Adipocyte (in vitro differentiated cells): ENCODE results near the gene DCT.

Experiments used
- DNase-seq: peaks from one replicate; pipeline ENCODE4 v3.0.0-alpha.2; 2015; ENCODE audit warnings: low read depth
- H3K27me3 ChIP-seq: replicated peaks from 2 replicates; pipeline ENCODE4 v1.7.0; 2013; ENCODE audit warnings: mild to moderate bottlenecking, low read length, moderate library complexity; ENCODE audit not compliant: control insufficient read depth, insufficient read depth
- H3K36me3 ChIP-seq: 2 replicates; pipeline ENCODE4 v1.7.0; 2013; ENCODE audit warnings: low read length, mild to moderate bottlenecking, moderate library complexity; ENCODE audit not compliant: control insufficient read depth, insufficient read depth, severe bottlenecking
- H3K4me1 ChIP-seq: 2 replicates; pipeline ENCODE4 v1.7.0; 2013; ENCODE audit warnings: mild to moderate bottlenecking, low read length, moderate library complexity; ENCODE audit not compliant: control insufficient read depth, insufficient read depth
- H3K4me3 ChIP-seq: 2 replicates; pipeline ENCODE4 v1.7.0; 2013; ENCODE audit warnings: mild to moderate bottlenecking, low read length, moderate library complexity
- H3K9ac ChIP-seq: 2 replicates; pipeline ENCODE4 v1.7.0; 2013; ENCODE audit warnings: mild to moderate bottlenecking, low read length, moderate library complexity
- H3K9me3 ChIP-seq: 2 replicates; pipeline ENCODE4 v1.7.0; 2013; ENCODE audit warnings: mild to moderate bottlenecking, low read length, moderate library complexity; ENCODE audit not compliant: control insufficient read depth

The DCT gene

DNA sequence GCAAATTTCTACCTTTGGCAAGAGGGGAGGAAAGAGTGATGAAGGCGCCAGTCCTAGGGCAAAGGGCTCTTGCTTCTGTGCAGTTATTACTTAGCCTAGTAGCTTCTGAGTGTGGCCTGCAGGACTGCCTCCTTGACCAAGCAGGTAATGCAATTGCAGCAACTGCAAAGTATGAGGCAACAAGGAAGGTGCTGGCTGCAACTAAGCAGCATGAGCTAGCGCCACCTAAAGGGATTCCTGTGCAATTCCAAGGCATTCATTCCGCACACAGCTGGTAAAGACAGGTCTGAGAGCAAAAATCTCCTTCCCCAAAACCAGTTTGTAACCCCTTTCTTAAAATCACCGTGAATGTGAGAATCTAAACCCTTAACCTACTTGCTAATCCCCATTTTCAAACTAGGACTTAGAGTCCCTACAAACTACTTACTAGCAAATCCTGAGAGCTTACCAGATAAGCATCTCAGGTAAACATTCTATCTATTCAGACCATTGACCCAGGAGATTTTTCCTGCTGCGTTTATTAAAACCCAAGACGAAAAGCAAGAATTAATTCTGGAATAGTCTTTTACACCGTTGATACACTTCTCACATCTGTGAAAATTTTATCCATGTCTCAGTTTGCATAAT is 62.9 kb downstream of the DCT start:
- no peaks in the 10 kb centered on the region for H3K27me3 ChIP-seq
- peaks cover 14% of the 10 kb centered on the region for H3K4me1 ChIP-seq
- H3K9ac ChIP-seq, result no peak overlapping the region
- H3K9me3 ChIP-seq, result peaks cover 6% of the 10 kb centered on the region
- peak; percentile 32 for DNase-seq
- no peaks in the 10 kb centered on the region for H3K36me3 ChIP-seq
- no peak overlapping the region for H3K4me3 ChIP-seq

- Histone ChIP-seq H3K27me3 (no peaks in the 10 kb centered on the region), H3K36me3 (no peaks in the 10 kb centered on the region)
- no peak for DNase-seq
Measured at GRCh38 chr13:94415500-94416237, 63.8 kb downstream of the DCT start.

GRCh38 chr13:94414708-94415107 is 64.8 kb downstream of the DCT start:
- H3K9me3 ChIP-seq, result no peaks in the 10 kb centered on the region
- DNase-seq, result no peak
- no peaks in the 10 kb centered on the region for H3K36me3 ChIP-seq
- no peak overlapping the region for H3K4me3 ChIP-seq
- H3K4me1 ChIP-seq, result peaks cover 11% of the 10 kb centered on the region
- no peak overlapping the region for H3K9ac ChIP-seq
- no peaks in the 10 kb centered on the region for H3K27me3 ChIP-seq

More at GRCh38 chr13:94415500-94416237, 63.8 kb downstream of the DCT start:
- no peak overlapping the region for H3K9ac ChIP-seq
- peaks cover 14% of the 10 kb centered on the region for H3K4me1 ChIP-seq
- H3K9me3 ChIP-seq, result no peaks in the 10 kb centered on the region
- H3K4me3 ChIP-seq, result no peak overlapping the region

- H3K4me3 ChIP-seq, result no peak overlapping the region
- H3K9ac ChIP-seq, result no peak overlapping the region
- no peaks in the 10 kb centered on the region for H3K36me3 ChIP-seq
- DNase-seq, result no peak
- H3K27me3 ChIP-seq, result no peaks in the 10 kb centered on the region
- no peaks in the 10 kb centered on the region for H3K9me3 ChIP-seq
- H3K4me1 ChIP-seq, result peaks cover 6% of the 10 kb centered on the region
Measured at GRCh38 chr13:94414141-94414540, 65.3 kb downstream of the DCT start.

DNA sequence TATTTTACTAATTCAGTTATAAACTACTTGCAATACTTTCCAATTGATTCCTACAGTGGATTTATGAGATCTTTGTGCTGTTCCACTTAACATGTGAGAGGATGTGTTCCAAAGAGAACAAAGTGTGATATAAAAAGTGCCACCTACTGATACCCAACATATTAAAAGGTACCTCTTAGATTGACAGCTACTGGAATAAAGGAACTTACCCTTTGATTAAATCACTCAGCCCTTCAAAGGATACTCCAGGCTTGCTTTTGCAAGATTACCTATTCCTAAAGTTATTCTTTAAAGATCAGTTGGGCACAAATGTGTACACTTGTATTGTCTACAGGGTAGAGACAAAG is 65.9 kb downstream of the DCT start:
- DNase-seq, result no peak
- Histone ChIP-seq H3K36me3 (no peaks in the 10 kb centered on the region), H3K9ac (no peak overlapping the region), H3K4me1 (peaks cover 6% of the 10 kb centered on the region), H3K27me3 (no peaks in the 10 kb centered on the region), H3K9me3 (no peaks in the 10 kb centered on the region), H3K4me3 (no peak overlapping the region)

DNA sequence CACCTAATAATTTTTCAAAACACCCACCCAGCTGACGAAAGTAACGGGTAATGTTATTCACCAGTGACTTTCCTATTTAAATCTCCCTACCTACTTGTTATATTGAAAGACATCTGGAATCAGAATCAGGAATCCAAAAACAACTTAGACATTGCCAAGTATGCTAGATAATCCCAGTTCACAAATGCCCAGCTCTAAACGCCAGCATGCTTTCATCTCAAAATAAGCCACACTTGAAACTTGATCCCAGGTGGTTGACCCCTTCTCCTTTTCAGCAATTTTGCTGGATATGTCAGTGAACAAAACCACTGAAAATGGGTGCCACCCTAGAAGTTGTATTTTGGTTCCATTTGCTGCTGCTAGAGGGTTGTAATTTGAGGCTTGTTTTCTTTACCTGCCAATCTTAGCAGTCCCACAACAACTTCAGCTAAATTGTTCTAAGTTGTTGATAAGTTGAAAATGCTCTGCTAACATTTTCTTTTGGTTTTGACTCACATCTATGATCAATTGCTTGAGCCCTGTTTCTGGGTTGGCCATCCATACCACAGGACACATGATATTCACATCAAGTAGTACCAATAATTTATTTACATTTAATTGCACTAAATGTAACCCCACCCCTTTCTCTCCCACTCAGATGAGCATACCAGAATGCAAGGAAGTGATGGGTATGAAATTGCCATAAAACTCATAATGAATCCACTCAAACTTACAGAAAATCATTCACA is 66.4 kb downstream of the DCT start:
- no peaks in the 10 kb centered on the region for H3K9me3 ChIP-seq
- H3K36me3 ChIP-seq, result no peaks in the 10 kb centered on the region
- H3K4me3 ChIP-seq, result no peak overlapping the region
- peaks cover 6% of the 10 kb centered on the region for H3K4me1 ChIP-seq
- DNase-seq, result no peak
- no peak overlapping the region for H3K9ac ChIP-seq
- H3K27me3 ChIP-seq, result no peaks in the 10 kb centered on the region

DNA sequence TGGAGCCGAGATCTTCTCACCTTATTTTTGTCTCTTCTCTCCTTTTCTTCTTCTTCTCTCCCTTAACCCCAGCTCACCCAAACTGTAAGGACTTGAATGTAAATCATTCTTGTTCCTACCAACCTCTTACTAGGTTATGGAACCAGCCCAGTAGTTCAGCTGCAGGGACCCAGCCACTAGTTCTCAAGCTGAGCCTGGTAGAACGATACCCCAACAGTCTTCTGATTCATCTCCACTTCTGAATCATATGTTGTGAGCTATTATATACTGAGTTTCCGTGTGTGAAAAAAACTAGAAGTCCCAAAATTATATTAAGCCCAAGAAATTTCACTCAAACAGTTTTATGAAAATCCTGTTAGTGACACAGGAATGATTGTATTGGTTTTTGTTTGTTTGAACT is 67.7 kb downstream of the DCT start:
- Histone ChIP-seq H3K27me3 (no peaks in the 10 kb centered on the region), H3K4me1 (peaks cover 6% of the 10 kb centered on the region), H3K9ac (no peak overlapping the region), H3K4me3 (no peak overlapping the region), H3K36me3 (no peaks in the 10 kb centered on the region), H3K9me3 (no peaks in the 10 kb centered on the region)
- DNase-seq, result no peak

- Histone ChIP-seq H3K9me3 (no peaks in the 10 kb centered on the region), H3K9ac (no peak overlapping the region)
Measured at GRCh38 chr13:94408314-94409036, 71.0 kb downstream of the DCT start.

DNA sequence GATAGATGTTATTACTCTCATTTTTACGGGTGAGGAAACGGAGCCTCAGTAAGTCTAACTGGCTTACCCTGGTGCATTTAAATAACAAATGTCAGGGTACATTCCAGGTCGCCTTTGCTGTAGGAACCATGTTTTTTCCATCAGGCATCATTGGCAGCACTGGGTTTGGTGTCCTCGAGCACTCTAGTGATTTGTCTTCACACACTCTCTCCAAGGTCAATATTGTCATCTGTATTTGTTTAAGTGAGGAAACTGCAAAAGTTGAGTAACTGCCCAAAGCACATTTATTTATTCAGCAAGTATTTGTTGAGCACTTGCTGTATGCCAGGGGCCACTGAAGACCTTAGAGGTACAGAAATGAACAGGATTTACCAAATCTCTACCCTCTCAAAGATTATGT is 78.6 kb downstream of the DCT start:
- H3K4me3 ChIP-seq, result no peak overlapping the region
- peaks cover 14% of the 10 kb centered on the region for H3K36me3 ChIP-seq
- H3K9me3 ChIP-seq, result no peaks in the 10 kb centered on the region
- H3K4me1 ChIP-seq, result no peaks in the 10 kb centered on the region
- no peak for DNase-seq
- H3K27me3 ChIP-seq, result no peaks in the 10 kb centered on the region
- H3K9ac ChIP-seq, result no peak overlapping the region

More at GRCh38 chr13:94408314-94409036, 71.0 kb downstream of the DCT start:
- no peaks in the 10 kb centered on the region for H3K27me3 ChIP-seq
- no peak overlapping the region for H3K4me3 ChIP-seq
- peaks cover 6% of the 10 kb centered on the region for H3K36me3 ChIP-seq
- DNase-seq, result peak; percentile 14
- no peaks in the 10 kb centered on the region for H3K4me1 ChIP-seq

GRCh38 chr13:94399812-94400211 is 79.7 kb downstream of the DCT start:
- Histone ChIP-seq H3K4me1 (no peaks in the 10 kb centered on the region), H3K9ac (no peak overlapping the region), H3K4me3 (no peak overlapping the region), H3K27me3 (no peaks in the 10 kb centered on the region), H3K36me3 (peaks cover 14% of the 10 kb centered on the region), H3K9me3 (no peaks in the 10 kb centered on the region)
- DNase-seq, result no peak

- Histone ChIP-seq H3K4me1 (no peaks in the 10 kb centered on the region), H3K27me3 (no peaks in the 10 kb centered on the region), H3K4me3 (no peak overlapping the region), H3K9me3 (no peaks in the 10 kb centered on the region), H3K9ac (no peak overlapping the region), H3K36me3 (peaks cover 8% of the 10 kb centered on the region)
- DNase-seq, result no peak
Measured at GRCh38 chr13:94395860-94396259, 83.6 kb downstream of the DCT start.
